Fibroblast of upper back skin (primary cell): ENCODE results near the gene GANAB.
"Not testable (repeated sequence)": the region's sequence is repeated elsewhere in the genome, so short reads cannot be mapped to it uniquely, and the experiment has no call there.

Source experiments
- DNase-seq: peaks from one replicate; pipeline ENCODE4 v3.0.0-alpha.2; 2013

The GANAB gene

GRCh38 chr11:62621027-62621566, 25.3 kb downstream of the GANAB start:
- no peak for DNase-seq

- DNase-seq: not testable (repeated sequence)
These were observed 29.5 kb downstream of the GANAB start for GRCh38 chr11:62616957-62617356.

DNA sequence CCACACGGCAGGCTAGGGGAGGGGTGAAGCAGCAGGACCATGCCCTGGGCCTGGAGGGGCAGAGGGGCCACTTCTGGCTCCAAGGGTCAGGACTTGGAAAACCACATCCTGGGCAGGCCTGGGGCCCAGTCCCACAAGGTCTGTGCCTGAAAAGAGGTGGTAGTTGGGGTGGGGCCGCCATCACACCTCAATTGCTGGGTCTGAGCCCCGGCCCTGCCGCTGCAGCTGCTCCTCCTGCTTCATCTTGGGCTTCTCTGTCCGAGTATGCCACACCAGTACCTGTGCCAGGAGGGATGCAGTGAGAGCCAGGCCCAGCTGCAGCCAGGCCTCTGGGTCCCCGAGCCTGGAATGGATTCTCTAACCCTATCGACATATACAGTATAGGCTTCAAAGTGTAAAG, 30.9 kb downstream of the GANAB start:
- DNase-seq: no peak

DNA sequence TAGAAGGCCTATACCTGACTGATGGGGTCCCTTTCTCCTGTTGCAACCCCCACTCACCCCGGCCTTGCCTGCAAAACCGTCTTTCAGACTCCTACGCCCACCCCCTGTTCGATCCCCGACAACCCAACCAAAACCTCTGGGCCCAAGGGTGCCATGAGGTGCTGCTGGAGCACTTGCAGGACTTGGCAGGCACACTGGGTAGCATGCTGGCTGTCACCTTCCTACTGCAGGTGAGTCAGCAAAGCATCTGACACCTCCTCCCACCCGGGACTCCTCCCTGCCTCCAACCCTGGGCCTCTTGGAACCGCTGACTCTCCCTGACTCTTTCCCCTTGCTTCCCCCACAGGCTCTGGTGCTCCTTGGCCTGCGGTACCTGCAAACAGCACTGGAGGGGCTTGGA, 32.1 kb downstream of the GANAB start:
- DNase-seq: no peak

DNA sequence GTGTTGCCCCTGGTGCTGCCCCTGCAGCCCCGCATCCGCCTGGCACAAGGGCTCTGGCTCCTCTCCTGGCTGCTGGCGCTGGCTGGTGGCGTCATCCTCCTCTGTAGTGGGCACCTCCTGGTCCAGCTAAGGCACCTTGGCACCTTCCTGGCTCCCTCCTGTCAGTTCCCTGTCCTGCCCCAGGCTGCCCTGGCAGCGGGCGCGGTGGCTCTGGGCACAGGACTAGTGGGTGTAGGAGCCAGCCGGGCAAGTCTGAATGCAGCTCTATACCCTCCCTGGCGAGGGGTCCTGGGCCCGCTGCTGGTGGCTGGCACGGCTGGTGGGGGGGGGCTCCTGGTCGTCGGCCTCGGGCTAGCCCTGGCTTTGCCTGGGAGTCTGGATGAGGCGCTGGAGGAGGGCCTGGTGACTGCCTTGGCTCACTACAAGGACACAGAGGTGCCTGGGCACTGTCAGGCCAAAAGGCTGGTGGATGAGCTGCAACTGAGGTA, 33.1 kb downstream of the GANAB start:
- DNase-seq: no peak

DNA sequence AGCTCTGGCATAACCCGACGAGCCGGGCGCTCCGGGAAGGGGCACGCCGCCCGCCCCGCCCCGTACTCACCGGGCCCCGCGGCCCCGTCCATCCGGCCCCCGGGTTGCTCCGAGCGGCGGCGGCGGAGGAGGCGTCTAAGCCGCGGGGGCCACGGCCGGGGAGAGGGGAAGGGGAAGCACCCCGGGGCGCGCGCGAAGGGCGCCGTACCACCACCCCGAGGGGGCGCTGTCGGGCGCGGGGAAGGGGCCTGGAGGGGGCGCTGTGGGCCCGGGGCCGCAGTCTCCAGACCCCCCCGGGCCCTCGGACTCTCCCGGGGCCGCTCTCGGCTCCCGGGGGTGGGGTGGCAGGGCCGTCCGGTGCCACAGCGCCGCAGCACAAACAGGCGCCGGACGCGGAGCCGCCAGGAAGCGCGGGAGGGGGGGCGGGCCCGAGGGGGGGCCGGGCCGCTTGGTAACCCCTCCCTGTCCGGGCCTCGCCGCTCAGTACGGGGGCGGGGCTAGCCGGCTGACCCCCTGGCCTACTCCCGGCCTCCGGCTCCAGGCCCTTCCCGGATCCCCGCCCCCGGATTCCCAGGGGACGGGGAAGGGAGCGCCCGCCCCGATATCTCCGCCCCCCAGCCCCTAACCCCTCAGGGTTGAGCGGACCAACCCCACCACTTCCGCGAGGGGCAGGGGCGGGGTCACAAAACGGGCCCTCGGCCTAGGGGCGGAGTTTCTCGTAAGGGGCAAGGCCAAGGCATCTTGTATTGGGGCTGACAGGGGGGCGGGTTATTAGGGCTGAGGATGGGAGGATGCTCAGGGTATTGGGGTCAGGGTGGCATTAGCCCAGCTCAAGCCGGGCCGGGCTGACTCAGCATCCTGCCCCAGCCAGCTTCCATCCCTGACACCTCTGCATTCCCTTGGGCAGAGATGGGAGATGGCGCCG, 33.8 kb downstream of the GANAB start, which contains the start of the genes EML3 and ROM1:
TSS of gene EML3 (minus strand) at position 410 of the 925 bp plus-strand sequence. CDS start at position 92, 318 bp downstream.
TSS of gene ROM1 (plus strand) at position 892 of the 925 bp plus-strand sequence. CDS start at position 917, 25 bp downstream.
- DNase-seq: peak; percentile 76

GRCh38 chr11:62611705-62612365, 34.6 kb downstream of the GANAB start:
- DNase-seq: peak; percentile 65

DNA sequence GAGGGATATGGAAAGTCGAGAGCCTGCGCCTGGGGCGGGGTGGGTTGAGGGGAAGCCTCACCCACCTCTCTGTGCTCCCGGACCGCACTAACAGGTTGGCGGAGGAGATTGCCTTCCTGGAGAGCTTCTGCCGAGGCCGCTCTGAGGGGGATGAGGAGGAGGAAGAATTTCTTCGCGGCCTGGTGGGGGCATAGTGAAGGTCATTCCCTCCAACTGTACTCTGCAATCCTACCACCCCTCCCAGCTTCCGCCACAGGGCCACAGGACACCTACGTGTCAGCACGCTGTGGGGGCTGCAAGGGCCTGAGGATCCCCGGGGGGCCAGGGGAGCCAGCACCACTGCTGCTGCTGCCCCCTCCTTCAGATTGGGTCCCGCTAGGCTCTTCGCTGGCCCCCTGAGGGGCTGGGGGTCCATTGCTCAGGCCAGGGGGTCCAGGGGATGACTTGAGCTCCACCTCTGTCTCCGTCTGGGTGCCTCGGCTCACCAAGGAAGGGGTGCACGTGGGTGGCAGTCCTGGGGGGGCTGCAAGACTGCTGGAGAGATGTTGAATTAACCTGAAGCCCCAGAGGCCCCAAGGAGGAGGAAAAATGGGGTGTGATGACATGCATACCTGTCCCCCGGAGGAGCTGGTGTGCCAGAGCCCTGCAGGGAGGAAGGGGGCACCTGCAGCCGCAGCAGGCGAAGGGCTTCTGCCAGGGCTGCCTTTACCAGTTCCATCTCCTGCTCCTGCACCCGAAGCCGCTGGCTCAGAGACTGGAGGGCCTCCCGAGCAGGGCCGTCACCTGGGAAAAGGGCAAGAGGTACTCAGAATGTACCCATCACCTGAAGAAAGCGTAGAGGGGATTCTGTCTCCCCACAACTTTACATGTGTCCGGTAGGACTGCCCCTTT, 35.4 kb downstream of the GANAB start:
- no peak for DNase-seq

GRCh38 chr11:62610403-62610802, 36.0 kb downstream of the GANAB start:
- DNase-seq: no peak

- DNase-seq: no peak
These were observed 37.6 kb downstream of the GANAB start for GRCh38 chr11:62608776-62609175.

GRCh38 chr11:62607714-62608113, 38.7 kb downstream of the GANAB start:
- no peak for DNase-seq

- DNase-seq: no peak
These were observed 40.5 kb downstream of the GANAB start for GRCh38 chr11:62605902-62606301.

GRCh38 chr11:62605467-62605866, 40.9 kb downstream of the GANAB start:
- no peak for DNase-seq

DNA sequence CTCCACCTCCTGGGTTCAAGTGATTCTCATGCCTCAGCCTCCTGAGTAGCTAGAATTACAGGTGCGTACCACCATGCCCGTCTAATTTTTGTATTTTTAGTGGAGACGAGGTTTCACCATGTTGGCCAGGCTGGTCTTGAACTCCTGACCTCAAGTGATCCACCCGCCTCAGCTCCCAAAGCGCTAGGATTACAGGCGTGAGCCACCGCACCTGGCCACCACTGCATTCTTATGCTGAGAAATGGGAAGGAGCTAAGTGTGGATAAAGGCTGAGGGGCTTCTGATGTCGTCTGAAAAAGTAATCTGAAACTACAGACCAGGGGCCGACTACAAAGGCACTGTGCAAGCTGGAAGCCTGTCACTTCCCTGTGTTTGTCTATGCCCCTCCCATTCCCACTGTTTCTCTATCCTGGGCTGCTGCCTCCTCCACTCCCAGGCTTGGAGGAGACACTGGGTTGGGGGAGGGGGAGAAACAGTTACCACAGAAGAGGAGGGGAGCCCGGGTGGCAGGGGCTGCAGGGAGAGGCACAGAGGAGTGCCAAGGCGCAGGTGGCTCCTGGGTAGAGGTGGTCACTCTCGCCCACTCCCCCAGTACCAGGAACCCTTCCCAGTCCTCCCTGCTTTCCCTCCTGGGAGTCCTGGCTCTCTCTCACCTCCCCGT, 41.8 kb downstream of the GANAB start:
- no peak for DNase-seq

- no peak for DNase-seq
These were observed 42.6 kb downstream of the GANAB start for GRCh38 chr11:62603776-62604299.

GRCh38 chr11:62603072-62603408, 43.4 kb downstream of the GANAB start:
- DNase-seq: no peak

GRCh38 chr11:62602141-62603071, 44.0 kb downstream of the GANAB start:
- DNase-seq: peak; percentile 70

GRCh38 chr11:62601372-62602140, 44.9 kb downstream of the GANAB start, which contains the start of gene MTA2:
MTA2 (minus strand) TSS chr11:62601865; CDS start chr11:62601450, 415 bp downstream.
- DNase-seq: peak; percentile 97

DNA sequence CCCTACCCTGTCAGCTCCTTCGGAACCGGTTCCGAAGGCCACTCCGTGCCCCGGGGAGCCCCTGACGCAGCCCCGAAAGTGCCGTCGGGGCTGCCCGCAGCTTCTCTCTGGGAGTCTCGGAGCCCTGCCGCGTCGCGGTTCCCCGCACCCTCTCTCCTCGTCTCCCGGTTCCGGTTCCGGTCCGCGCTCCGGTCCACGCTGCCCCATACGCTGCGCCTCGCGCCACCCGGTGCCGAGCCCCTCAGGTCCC, 45.4 kb downstream of the GANAB start:
- peak; percentile 20 for DNase-seq
